Esophagus squamous epithelium (tissue), 5 donors: ENCODE measurements around the gene MAP2K3. TPM values are rescaled to one million over a fixed set of nuclear protein-coding genes. Genes with fewer than 3 reads are reported as not detected.
"Not testable (repeated sequence)": the region's sequence is repeated elsewhere in the genome, so short reads cannot be mapped to it uniquely, and the experiment has no call there.

Experiments
- DNase-seq: peaks from one replicate; lab custom pipeline; 2025; lab: John Stamatoyannopoulos, UW
- H3K27ac ChIP-seq, 4 donors: fragments of 200-600 bp; sonication (generic); one replicate each; pipeline ENCODE4 v1.5.1; 2016 to 2019; ENCODE audit warnings: mild to moderate bottlenecking in 1 of 4
- H3K27me3 ChIP-seq, 4 donors: fragments of 200-600 bp; sonication (generic); 1 replicate in 3 of 4; 2 replicates in 1 of 4; pipeline versions ENCODE4 v1.5.1 to v1.6.0; 2017 to 2021; ENCODE audit warnings: antibody characterized with exemption in 1 of 4
- H3K36me3 ChIP-seq, 3 donors: fragments of 200-600 bp; sonication (generic); one replicate each; pipeline ENCODE4 v1.5.1; 2016 to 2019
- H3K4me1 ChIP-seq, 3 donors: fragments of 200-600 bp; sonication (generic); one replicate each; pipeline ENCODE4 v1.5.1; 2017 to 2019
- H3K4me3 ChIP-seq, 4 donors: fragments of 200-600 bp; sonication (generic); 1 replicate in 3 of 4; 2 replicates in 1 of 4; pipeline ENCODE4 v1.5.1; 2016 to 2019; ENCODE audit warnings: mild to moderate bottlenecking in 2 of 4, moderate library complexity in 1 of 4
- H3K9me3 ChIP-seq, 3 donors: fragments of 200-600 bp; sonication (generic); one replicate each; pipeline ENCODE4 v1.5.1; 2016 to 2019
- POLR2A ChIP-seq, 4 donors: fragments of 450-650 bp; IDR thresholded peaks; one replicate each; pipeline ENCODE4 v1.6.1; 2017; ENCODE audit warnings: antibody characterized with exemption in 4 of 4, mild to moderate bottlenecking in 4 of 4, moderate library complexity in 3 of 4
- WGBS, 2 donors: methylation state at CpG; one replicate each; pipeline ENCODE4 v1.1.5; 2018; 5-methylcytosine and 5-hydroxymethylcytosine counted together
- intact Hi-C: fragments of 100-400 bp; cut with DNase I; formaldehyde crosslinking; loops from one replicate; pipeline ENCODE4 v1.15.0; 2022
- total RNA-seq, 4 donors: library from RNA; depleted of rRNA; stranded (reverse); fragments of >200 nt; gene quantifications; one replicate each; pipeline ENCODE4 v1.1.0, GENCODE V29; 2016
- TF ChIP-seq, protein P1 (sequence below), 6 experiments: fragments of 450-650 bp in 4 of 6; fragments of 200-600 bp in 2 of 6; sonication (generic) in 2 of 6; IDR thresholded peaks; one replicate each; pipeline ENCODE4 v1.5.1; 2016 to 2019; ENCODE audit warnings: antibody characterized with exemption in 6 of 6, mild to moderate bottlenecking in 4 of 6, moderate library complexity in 4 of 6
- donor health status: DM: yes; HTN: yes; CAD: no.

Gene MAP2K3
- total RNA-seq, 4 donors from 2014 or later: 24.1 to 53.6 (median 38.4) TPM

DNA sequence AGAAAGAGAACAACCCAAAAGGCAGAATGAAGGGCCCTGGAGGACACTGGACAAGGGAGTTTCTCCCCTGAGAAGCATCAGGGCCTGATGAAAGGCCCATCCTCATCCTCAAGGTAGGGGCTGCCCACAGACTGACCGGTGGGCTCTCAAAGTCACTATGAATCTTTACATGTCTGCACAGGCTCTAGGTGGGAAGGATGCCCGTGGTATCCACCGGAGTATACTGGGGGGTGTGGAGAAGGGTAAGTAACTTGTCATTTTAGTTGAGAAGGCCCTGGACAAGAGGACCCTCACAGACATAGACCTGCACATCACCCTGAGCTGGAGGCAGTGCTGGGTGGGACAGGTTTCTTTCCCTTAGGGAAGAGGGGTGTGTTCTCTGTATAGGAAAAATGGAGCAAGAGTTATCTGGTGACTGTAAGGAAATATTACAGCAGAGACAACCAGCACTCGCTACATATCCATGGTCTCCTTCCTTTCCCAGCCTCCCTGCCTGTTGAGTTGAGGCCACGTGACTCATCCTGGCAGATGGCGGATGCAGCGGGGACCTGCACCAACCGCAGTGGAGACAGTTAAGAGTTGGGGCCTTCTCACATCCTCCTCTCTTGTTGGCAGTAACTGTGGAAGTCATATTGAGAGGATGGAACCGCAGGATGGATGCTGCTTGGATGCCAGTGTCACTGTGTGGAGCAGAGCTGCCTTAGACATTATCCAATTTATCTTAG lies 46.1 kb downstream of the MAP2K3 start:
- Histone ChIP-seq H3K36me3 (no peaks in the 10 kb centered on the region), H3K4me3 (no peak overlapping the region), H3K27me3 (no peaks in the 10 kb centered on the region), H3K27ac (no peak overlapping the region), H3K4me1 (no peaks in the 10 kb centered on the region), H3K9me3 (peaks cover 0 to 3% (median 0%) of the 10 kb centered on the region in 3 donors)
- 73 to 80% methylated on average over 9 of the region's 9 CpGs for WGBS, 2 donors
- TF ChIP-seq POLR2A (IDR thresholded peaks at IDR 0.05): no peak
- TF ChIP-seq, protein P1, sequence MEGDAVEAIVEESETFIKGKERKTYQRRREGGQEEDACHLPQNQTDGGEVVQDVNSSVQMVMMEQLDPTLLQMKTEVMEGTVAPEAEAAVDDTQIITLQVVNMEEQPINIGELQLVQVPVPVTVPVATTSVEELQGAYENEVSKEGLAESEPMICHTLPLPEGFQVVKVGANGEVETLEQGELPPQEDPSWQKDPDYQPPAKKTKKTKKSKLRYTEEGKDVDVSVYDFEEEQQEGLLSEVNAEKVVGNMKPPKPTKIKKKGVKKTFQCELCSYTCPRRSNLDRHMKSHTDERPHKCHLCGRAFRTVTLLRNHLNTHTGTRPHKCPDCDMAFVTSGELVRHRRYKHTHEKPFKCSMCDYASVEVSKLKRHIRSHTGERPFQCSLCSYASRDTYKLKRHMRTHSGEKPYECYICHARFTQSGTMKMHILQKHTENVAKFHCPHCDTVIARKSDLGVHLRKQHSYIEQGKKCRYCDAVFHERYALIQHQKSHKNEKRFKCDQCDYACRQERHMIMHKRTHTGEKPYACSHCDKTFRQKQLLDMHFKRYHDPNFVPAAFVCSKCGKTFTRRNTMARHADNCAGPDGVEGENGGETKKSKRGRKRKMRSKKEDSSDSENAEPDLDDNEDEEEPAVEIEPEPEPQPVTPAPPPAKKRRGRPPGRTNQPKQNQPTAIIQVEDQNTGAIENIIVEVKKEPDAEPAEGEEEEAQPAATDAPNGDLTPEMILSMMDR (IDR thresholded peaks at IDR 0.05): no peak
- no peak for DNase-seq
- intact Hi-C loops: no loop called here

DNA sequence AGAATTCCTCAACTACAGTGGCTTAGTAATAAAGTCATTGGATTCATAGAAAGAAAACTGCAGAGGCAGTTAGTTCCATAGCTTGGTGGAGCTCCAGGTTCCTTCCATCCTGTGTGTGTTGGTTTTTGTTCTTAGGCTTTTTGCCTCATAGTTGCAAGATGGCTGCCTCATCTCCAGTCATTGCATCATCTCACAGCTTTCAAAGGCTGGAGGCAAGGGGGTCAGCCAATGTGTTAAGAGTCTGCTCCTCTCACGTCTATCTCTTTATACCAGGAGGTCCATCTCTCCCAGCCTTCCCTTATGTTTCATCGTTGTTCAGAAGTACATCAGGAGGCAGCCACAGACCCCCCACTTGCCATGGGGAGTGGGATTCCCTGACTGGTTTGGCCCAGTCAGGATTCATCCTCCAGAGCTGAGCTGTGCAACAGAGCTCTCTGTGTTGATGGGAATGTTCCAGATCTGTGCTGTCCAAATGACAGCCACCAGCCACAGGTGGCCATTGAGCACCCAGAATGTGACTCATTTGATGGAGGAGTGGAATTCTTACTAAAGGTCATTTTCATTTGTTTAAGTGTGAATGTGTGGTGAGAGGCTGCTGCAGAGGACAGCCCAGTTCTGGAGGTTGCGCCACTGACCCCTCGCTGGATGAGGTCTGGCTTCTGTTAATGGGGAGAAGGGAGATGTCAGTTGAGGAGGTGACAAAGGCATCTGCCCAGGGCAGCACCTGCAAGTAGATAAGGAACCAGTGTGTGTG lies 52.2 kb downstream of the MAP2K3 start:
- H3K36me3 ChIP-seq, H3K27ac ChIP-seq, H3K4me1 ChIP-seq, H3K9me3 ChIP-seq, H3K27me3 ChIP-seq, DNase-seq, intact Hi-C loops, H3K4me3 ChIP-seq: not testable (repeated sequence)
- 58 to 66% methylated on average over 4 of the region's 4 CpGs for WGBS, 2 donors

DNA sequence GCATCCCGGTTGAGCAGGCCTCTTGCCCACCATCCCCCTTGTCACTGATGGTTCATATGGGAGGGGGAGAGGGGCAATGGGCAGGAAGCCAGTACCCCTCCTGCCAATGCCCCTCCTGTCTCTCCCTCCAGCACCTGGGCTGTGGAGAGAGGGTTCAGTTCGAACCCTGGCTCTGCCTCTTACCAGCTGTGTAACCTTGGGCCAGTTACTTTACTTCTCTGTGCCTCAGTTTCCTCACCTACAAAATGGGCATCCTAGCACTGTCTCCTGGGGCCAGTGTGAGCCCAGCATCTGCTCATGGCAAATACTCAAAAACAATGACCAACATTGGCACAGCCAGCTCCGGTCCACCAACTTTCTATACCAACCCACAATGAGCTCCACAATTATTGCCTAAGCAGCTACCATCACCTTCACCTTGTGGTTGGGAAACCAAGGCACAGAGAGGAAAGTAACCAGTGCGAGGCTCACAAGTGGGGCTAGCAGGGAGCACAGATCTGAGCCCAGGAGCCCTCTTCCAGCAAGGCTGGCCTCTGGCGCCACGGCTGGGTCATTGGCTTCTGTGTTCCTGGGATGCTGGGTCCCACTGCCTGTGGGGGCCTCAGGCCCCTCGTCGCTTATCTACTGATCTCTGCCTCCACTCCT lies 53.6 kb downstream of the MAP2K3 start:
- DNase-seq, H3K27me3 ChIP-seq: not testable (repeated sequence)

DNA sequence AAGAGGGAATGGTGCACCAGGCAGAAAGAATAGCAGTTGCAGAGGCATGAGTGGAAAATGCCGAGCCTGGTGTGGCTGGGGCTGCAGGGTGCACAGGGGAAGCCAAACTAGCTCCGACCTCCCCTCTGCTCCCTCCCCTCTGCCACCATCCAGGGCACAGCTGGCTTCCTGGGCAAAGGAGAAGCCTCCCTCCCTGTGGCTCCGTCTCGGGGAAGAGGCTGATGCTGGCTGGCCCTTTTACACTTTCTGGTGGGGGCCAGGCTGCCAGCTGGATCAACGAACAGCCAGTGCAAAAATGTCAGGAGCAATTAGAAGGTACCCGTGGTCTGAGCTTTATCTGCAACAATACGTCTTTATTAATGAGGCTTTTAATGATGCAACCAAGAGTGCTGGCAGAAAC lies 54.5 kb downstream of the MAP2K3 start:
- peaks cover 0 to 3% (median 0%) of the 10 kb centered on the region in 4 donors for H3K27me3 ChIP-seq
- intact Hi-C loops: no loop called here
- H3K36me3 ChIP-seq: no peaks in the 10 kb centered on the region
- no peak overlapping the region for H3K27ac ChIP-seq
- WGBS, 2 donors: 44 to 52% methylated on average over 6 to 7 of the region's 7 CpGs
- DNase-seq: no peak
- no peak overlapping the region for H3K4me3 ChIP-seq
- H3K9me3 ChIP-seq: no peaks in the 10 kb centered on the region
- H3K4me1 ChIP-seq: no peaks in the 10 kb centered on the region
- TF ChIP-seq POLR2A (IDR thresholded peaks at IDR 0.05): no peak
- TF ChIP-seq, protein P1 (IDR thresholded peaks at IDR 0.05): no peak

More for the DNA sequence above, 53.6 kb downstream of the MAP2K3 start:
- H3K4me1 ChIP-seq, H3K36me3 ChIP-seq, H3K9me3 ChIP-seq, H3K27ac ChIP-seq, H3K4me3 ChIP-seq, intact Hi-C loops: not testable (repeated sequence)
- 62 to 70% methylated on average over 6 to 8 of the region's 8 CpGs for WGBS, 2 donors

DNA sequence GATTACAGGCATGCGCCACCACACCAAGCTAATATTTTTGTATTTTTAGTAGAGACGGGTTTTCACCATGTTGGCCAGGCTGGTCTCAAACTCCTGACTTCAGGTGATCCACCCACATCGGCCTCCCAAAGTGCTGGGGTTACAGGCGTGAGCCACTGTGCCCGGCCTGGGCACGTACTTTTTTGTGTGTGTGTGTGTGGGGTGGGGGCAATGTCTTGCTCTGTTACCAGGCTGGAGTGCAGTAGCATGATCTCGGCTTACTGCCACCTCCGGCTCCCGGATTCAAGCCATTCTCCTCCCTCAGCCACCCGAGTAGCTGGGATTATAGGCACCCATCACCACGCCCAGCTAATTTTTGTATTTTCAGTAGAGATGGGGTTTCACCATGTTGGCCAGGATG lies 55.1 kb downstream of the MAP2K3 start:
- H3K4me1 ChIP-seq, intact Hi-C loops, H3K9me3 ChIP-seq, DNase-seq, H3K4me3 ChIP-seq, H3K36me3 ChIP-seq, H3K27ac ChIP-seq, H3K27me3 ChIP-seq: not testable (repeated sequence)
- WGBS, 2 donors: 78 to 84% methylated on average over 7 to 10 of the region's 11 CpGs

DNA sequence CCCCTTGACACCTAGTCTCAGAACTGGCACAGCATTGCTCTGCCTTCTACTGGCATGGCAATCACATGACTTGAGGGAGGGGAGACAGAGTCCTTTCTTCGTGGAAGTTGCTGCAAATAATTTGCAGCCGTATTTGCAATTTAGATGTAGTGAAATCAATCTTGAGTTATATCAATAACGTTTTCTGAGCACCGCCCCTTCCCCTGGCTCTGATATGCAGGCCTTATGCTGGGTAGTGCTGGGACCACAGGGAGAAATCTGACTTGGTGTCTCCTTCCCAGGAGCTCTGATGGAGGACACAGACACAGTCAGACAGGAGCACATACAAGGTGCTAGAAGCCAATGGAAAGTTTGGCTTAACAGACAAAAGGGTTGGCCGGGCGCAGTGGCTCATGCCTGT lies 55.9 kb downstream of the MAP2K3 start:
- H3K9me3 ChIP-seq, H3K36me3 ChIP-seq, H3K4me3 ChIP-seq, H3K27me3 ChIP-seq, H3K27ac ChIP-seq, H3K4me1 ChIP-seq, intact Hi-C loops, DNase-seq: not testable (repeated sequence)
- 84 to 94% methylated on average over 3 to 6 of the region's 6 CpGs for WGBS, 2 donors

DNA sequence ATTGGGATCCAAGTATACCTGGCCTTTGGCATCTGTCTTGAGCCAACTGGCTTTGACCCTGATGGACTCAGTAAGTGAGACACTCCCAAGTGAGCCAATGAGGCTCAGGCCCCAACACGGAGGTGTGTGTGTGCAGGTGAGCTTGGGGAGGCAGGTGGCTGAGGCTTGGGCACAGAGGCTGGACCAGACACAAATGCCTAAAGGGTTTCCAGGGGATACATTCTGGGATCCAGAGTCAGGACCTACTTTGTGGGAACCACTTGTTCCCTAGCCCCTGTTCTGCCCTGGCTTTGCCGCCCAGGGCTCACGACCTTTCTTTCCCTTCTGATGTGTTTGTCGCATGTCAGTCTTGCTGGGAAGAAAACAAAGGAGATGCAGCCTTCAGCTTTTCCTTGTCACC lies 56.8 kb downstream of the MAP2K3 start:
- H3K4me1 ChIP-seq, H3K27ac ChIP-seq, H3K4me3 ChIP-seq, H3K27me3 ChIP-seq, H3K9me3 ChIP-seq, DNase-seq, intact Hi-C loops, H3K36me3 ChIP-seq: not testable (repeated sequence)
- WGBS, 2 donors: 59 to 64% methylated on average over 2 to 3 of the region's 4 CpGs

DNA sequence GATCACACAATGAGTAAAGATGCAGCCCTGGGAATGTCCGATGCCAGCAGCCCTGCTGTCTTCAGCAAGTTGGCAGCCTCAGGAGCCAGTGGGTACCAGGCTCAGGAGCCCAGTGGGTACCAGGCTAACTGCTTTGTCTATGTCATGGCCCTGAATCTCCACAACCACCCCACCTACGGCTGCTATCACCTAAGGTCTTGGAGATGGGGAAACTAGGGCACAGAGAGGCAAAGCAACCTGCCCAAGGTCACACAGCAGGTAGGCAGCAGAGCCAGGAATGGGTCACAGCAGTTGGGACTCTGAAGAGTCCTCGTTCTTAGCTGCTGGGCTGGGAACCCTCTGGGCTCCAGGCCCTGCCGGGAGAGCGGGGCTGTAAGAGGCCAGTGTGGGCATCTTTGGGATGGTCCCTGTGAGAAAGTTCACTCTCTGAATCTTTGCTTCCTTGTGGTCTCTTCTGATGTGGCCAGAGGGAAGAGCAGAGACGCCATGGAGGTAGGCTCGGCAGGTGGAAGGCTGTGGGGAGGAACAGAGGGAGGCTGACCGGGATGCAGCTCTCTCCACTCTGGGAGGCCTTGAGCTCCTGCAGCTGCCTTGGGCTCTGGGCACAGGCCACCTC lies 57.5 kb downstream of the MAP2K3 start:
- H3K4me3 ChIP-seq, H3K9me3 ChIP-seq, H3K27ac ChIP-seq, H3K4me1 ChIP-seq, intact Hi-C loops, H3K27me3 ChIP-seq, H3K36me3 ChIP-seq, DNase-seq: not testable (repeated sequence)
- 76 to 80% methylated on average over 2 to 3 of the region's 8 CpGs for WGBS, 2 donors

DNA sequence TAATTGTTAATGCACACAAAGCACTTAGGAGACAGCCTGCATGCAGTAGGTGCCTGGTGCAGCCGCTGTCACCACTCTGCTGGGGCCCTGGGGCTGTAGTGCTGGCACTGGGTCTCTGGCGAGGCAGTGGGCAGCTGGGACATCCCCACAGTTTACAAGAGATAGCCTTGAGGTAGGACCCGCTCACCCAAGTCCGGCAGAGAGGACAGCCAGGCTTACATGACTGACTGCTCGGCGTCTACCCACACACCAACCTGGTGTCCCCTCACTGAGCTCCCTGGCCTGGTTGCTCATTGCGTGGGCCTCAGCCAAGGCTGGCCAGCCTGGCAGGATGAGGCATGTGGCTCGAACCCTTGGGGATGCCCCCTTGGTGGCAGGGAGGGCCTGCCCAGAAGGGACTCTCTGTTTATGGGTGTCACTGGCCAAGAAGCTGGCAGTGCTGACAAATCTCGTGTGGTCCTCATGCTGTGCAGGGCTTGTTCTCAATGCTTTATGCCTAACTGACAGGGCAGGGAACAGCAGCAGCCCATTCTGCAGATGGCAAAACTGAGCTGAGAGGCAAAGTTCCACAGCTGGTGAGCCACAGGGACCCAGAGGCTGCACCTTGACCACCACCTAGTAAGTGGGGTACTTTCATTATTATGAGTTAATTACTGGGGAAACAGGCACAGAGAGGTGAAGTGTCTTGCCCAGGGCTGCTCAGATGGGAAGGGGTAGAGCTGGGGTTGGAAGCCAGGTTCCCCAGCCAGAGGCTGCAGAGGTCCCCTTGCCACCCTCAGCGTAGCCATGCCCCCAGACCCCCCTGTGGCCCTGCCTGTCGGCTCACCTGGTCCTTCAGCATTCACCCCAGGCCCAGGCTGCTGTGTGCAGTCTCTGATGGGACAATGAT lies 58.8 kb downstream of the MAP2K3 start:
- DNase-seq, H3K27ac ChIP-seq, H3K9me3 ChIP-seq, H3K4me3 ChIP-seq, intact Hi-C loops, H3K4me1 ChIP-seq, H3K27me3 ChIP-seq, H3K36me3 ChIP-seq: not testable (repeated sequence)
- WGBS, 2 donors: 61% methylated on average over 6 of the region's 11 CpGs; no CpG with 5 or more reads in 1 of the 2 donors
